ENCODE data around the gene OR2C1.
A peak's percentile ranks its signal among the peaks of the same experiment; 100 is the strongest.

OR2C1 gene

DNA sequence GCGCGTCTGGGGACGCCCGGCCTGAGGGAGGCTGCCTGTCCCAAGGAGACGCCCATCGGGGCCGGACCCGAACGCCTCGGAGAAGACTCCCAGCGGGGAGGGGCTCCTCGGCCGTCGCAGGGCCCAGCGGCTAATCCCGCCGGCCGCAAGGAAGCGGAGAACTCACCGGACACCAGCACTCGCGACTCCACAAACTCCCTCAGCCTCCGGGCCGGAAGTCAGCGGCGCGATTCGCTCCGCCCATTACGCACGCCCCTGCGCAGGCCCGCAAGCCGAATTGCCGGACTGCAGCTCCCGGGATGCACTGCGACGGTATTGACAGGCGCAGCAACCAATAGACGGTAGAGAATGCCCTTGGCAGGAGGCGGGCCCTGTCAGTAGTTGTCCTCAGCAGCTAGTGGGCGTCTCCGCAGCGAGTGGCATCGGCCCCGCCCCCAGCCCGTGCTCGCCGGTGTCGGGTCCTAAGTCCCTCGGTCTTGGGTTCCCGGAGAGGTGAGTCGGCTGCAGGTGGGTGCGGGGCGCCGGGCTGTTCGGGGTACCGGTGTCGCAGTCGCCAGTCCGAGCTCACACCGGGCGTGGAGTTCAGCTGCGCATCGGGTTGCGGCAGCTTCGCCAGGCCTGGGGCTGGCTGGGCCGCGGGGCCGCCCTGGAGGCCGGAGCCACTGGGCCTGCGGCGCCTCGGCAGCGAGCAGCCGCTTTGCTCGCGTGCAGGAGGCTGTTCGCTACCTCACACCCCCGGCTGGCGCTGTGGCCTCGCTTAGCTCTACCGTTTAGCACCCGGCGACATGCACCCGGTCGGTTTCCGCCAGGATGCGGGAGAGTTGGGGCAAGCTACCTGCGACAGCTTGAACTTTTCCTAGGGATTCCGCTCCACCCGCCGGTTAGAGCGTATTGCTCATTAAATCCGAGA lies 45.3 kb downstream of the OR2C1 start, which contains the start of the genes ZNF174 and ZSCAN32:
ZNF174 (plus strand) TSS at position 437 of the 910 bp plus-strand sequence. CDS start 790 bp downstream, outside the sequence.
ZSCAN32 (minus strand) TSS at position 226 of the 910 bp plus-strand sequence. CDS start 3,447 bp downstream, outside the sequence.
- DNase-seq, result peak; percentile 99

- no peak for DNase-seq
Observed at GRCh38 chr16:3401719-3402397, 46.2 kb downstream of the OR2C1 start.
